ENCODE measurements around the gene RAB40A. TPM values are rescaled to one million over a fixed set of nuclear protein-coding genes. Genes with fewer than 3 reads are reported as not detected.
"Not testable (repeated sequence)": the region's sequence is repeated elsewhere in the genome, so short reads cannot be mapped to it uniquely, and the experiment has no call there.

The RAB40A gene
- total RNA-seq, 2 experiments from 2014 or later = 0.14 to 0.20 TPM

- H3K4me1 Mint-ChIP-seq = no peaks in the 10 kb centered on the region
- peak; percentile 0 for DNase-seq
- peaks cover 13% of the 10 kb centered on the region for H3K27me3 Mint-ChIP-seq
- H3K27ac Mint-ChIP-seq = no peak overlapping the region
- no peak overlapping the region for H3K4me3 Mint-ChIP-seq
- no peaks in the 10 kb centered on the region for H3K9me3 Mint-ChIP-seq
- no peaks in the 10 kb centered on the region for H3K36me3 Mint-ChIP-seq
These were observed 20.5 kb downstream of the RAB40A start for GRCh38 chrX:103498786-103499185.

- H3K4me3 Mint-ChIP-seq = no peak overlapping the region
- no peaks in the 10 kb centered on the region for H3K4me1 Mint-ChIP-seq
These were observed 23.5 kb downstream of the RAB40A start for GRCh38 chrX:103495786-103496185.

GRCh38 chrX:103493578-103493977 lies 25.7 kb downstream of the RAB40A start:
- H3K27me3 Mint-ChIP-seq = peaks cover 17% of the 10 kb centered on the region
- not testable (repeated sequence) for H3K27ac Mint-ChIP-seq

More at GRCh38 chrX:103495786-103496185, 23.5 kb downstream of the RAB40A start:
- no peak for DNase-seq
- no peak overlapping the region for H3K27ac Mint-ChIP-seq
- H3K9me3 Mint-ChIP-seq = no peaks in the 10 kb centered on the region
- peaks cover 17% of the 10 kb centered on the region for H3K27me3 Mint-ChIP-seq
- H3K36me3 Mint-ChIP-seq = no peaks in the 10 kb centered on the region

GRCh38 chrX:103489733-103490132 lies 29.6 kb downstream of the RAB40A start:
- not testable (repeated sequence) for H3K4me3 Mint-ChIP-seq, H3K36me3 Mint-ChIP-seq
- peak; percentile 10 for DNase-seq

More at GRCh38 chrX:103493578-103493977, 25.7 kb downstream of the RAB40A start:
- not testable (repeated sequence) for H3K4me1 Mint-ChIP-seq, DNase-seq, H3K4me3 Mint-ChIP-seq, H3K9me3 Mint-ChIP-seq, H3K36me3 Mint-ChIP-seq

GRCh38 chrX:103488794-103489193 lies 30.5 kb downstream of the RAB40A start:
- no peak overlapping the region for H3K4me3 Mint-ChIP-seq
- no peaks in the 10 kb centered on the region for H3K9me3 Mint-ChIP-seq
- no peaks in the 10 kb centered on the region for H3K4me1 Mint-ChIP-seq
- DNase-seq = no peak
- H3K27me3 Mint-ChIP-seq = peaks cover 5% of the 10 kb centered on the region
- H3K27ac Mint-ChIP-seq = no peak overlapping the region
- no peaks in the 10 kb centered on the region for H3K36me3 Mint-ChIP-seq

More at GRCh38 chrX:103489733-103490132, 29.6 kb downstream of the RAB40A start:
- peaks cover 11% of the 10 kb centered on the region for H3K27me3 Mint-ChIP-seq
- H3K27ac Mint-ChIP-seq, H3K9me3 Mint-ChIP-seq, H3K4me1 Mint-ChIP-seq: not testable (repeated sequence)

GRCh38 chrX:103488332-103488731 lies 31.0 kb downstream of the RAB40A start:
- H3K27ac Mint-ChIP-seq = no peak overlapping the region
- no peaks in the 10 kb centered on the region for H3K27me3 Mint-ChIP-seq
- H3K4me1 Mint-ChIP-seq = no peaks in the 10 kb centered on the region
- no peaks in the 10 kb centered on the region for H3K9me3 Mint-ChIP-seq
- no peak overlapping the region for H3K4me3 Mint-ChIP-seq
- no peaks in the 10 kb centered on the region for H3K36me3 Mint-ChIP-seq
- DNase-seq = no peak

- no peak overlapping the region for H3K27ac Mint-ChIP-seq
- no peaks in the 10 kb centered on the region for H3K27me3 Mint-ChIP-seq
- H3K36me3 Mint-ChIP-seq = no peaks in the 10 kb centered on the region
- no peak overlapping the region for H3K4me3 Mint-ChIP-seq
- no peaks in the 10 kb centered on the region for H3K9me3 Mint-ChIP-seq
- no peaks in the 10 kb centered on the region for H3K4me1 Mint-ChIP-seq
- no peak for DNase-seq
These were observed 35.6 kb downstream of the RAB40A start for GRCh38 chrX:103483720-103484119.

- Mint-ChIP-seq H3K4me3 (no peak overlapping the region), H3K27ac (no peak overlapping the region), H3K36me3 (no peaks in the 10 kb centered on the region), H3K9me3 (no peaks in the 10 kb centered on the region), H3K27me3 (no peaks in the 10 kb centered on the region), H3K4me1 (no peaks in the 10 kb centered on the region)
- DNase-seq = no peak
These were observed 38.8 kb downstream of the RAB40A start for GRCh38 chrX:103480526-103480925.

GRCh38 chrX:103477496-103477895 lies 41.8 kb downstream of the RAB40A start:
- H3K27ac Mint-ChIP-seq = no peak overlapping the region
- H3K9me3 Mint-ChIP-seq = no peaks in the 10 kb centered on the region
- no peaks in the 10 kb centered on the region for H3K36me3 Mint-ChIP-seq
- no peak for DNase-seq
- H3K4me1 Mint-ChIP-seq = no peaks in the 10 kb centered on the region
- no peak overlapping the region for H3K4me3 Mint-ChIP-seq
- no peaks in the 10 kb centered on the region for H3K27me3 Mint-ChIP-seq

GRCh38 chrX:103475381-103475780 lies 43.9 kb downstream of the RAB40A start:
- Mint-ChIP-seq H3K27me3 (no peaks in the 10 kb centered on the region), H3K4me3 (no peak overlapping the region), H3K36me3 (no peaks in the 10 kb centered on the region), H3K27ac (no peak overlapping the region), H3K4me1 (no peaks in the 10 kb centered on the region), H3K9me3 (no peaks in the 10 kb centered on the region)
- DNase-seq = no peak

GRCh38 chrX:103469977-103470376 lies 49.3 kb downstream of the RAB40A start:
- DNase-seq, H3K9me3 Mint-ChIP-seq, H3K36me3 Mint-ChIP-seq, H3K4me3 Mint-ChIP-seq, H3K27ac Mint-ChIP-seq, H3K4me1 Mint-ChIP-seq, H3K27me3 Mint-ChIP-seq: not testable (repeated sequence)

- no peaks in the 10 kb centered on the region for H3K36me3 Mint-ChIP-seq
- no peaks in the 10 kb centered on the region for H3K9me3 Mint-ChIP-seq
- no peak for DNase-seq
- peaks cover 5% of the 10 kb centered on the region for H3K4me1 Mint-ChIP-seq
- H3K4me3 Mint-ChIP-seq = no peak overlapping the region
- peak overlapping the region; percentile 43 for H3K27ac Mint-ChIP-seq
- no peaks in the 10 kb centered on the region for H3K27me3 Mint-ChIP-seq
These were observed 51.4 kb downstream of the RAB40A start for GRCh38 chrX:103467887-103468286.

- no peak for DNase-seq
- H3K4me3 Mint-ChIP-seq = no peak overlapping the region
- peaks cover 2% of the 10 kb centered on the region for H3K27me3 Mint-ChIP-seq
- H3K9me3 Mint-ChIP-seq = no peaks in the 10 kb centered on the region
- H3K36me3 Mint-ChIP-seq = no peaks in the 10 kb centered on the region
- H3K4me1 Mint-ChIP-seq = peaks cover 5% of the 10 kb centered on the region
- H3K27ac Mint-ChIP-seq = no peak overlapping the region
These were observed 52.1 kb downstream of the RAB40A start for GRCh38 chrX:103467156-103467555.

GRCh38 chrX:103464774-103465117 lies 54.5 kb downstream of the RAB40A start:
- Mint-ChIP-seq H3K27me3 (peaks cover 3% of the 10 kb centered on the region), H3K9me3 (no peaks in the 10 kb centered on the region), H3K4me1 (peaks cover 8% of the 10 kb centered on the region), H3K27ac (no peak overlapping the region), H3K36me3 (no peaks in the 10 kb centered on the region), H3K4me3 (peak overlapping the region; percentile 79)
- peak; percentile 56 for DNase-seq

- Mint-ChIP-seq H3K36me3 (no peaks in the 10 kb centered on the region), H3K27ac (no peak overlapping the region), H3K27me3 (peaks cover 3% of the 10 kb centered on the region), H3K4me3 (peak overlapping the region; percentile 79), H3K4me1 (peaks cover 8% of the 10 kb centered on the region), H3K9me3 (no peaks in the 10 kb centered on the region)
- peak; percentile 6 for DNase-seq
These were observed 55.1 kb downstream of the RAB40A start for GRCh38 chrX:103464072-103464773.

- Mint-ChIP-seq H3K4me1 (peaks cover 8% of the 10 kb centered on the region), H3K36me3 (no peaks in the 10 kb centered on the region), H3K27me3 (peaks cover 3% of the 10 kb centered on the region), H3K9me3 (peaks cover 2% of the 10 kb centered on the region), H3K4me3 (no peak overlapping the region), H3K27ac (no peak overlapping the region)
- DNase-seq = no peak
These were observed 58.1 kb downstream of the RAB40A start for GRCh38 chrX:103461156-103461555.

Data from activated naive CD8-positive, alpha-beta T cell treated with anti-CD3 and anti-CD28 coated beads for 36 hours (primary cell).